ENCODE data around the gene LRWD1. TPM values are rescaled to one million over a fixed set of nuclear protein-coding genes. Genes with fewer than 3 reads are reported as not detected.
"Not testable (repeated sequence)": the region's sequence is repeated elsewhere in the genome, so short reads cannot be mapped to it uniquely, and the experiment has no call there.

Gene LRWD1
- total RNA-seq, 3 donors from 2014 or later, result 7.4 to 20.6 (median 11.6) TPM

DNA sequence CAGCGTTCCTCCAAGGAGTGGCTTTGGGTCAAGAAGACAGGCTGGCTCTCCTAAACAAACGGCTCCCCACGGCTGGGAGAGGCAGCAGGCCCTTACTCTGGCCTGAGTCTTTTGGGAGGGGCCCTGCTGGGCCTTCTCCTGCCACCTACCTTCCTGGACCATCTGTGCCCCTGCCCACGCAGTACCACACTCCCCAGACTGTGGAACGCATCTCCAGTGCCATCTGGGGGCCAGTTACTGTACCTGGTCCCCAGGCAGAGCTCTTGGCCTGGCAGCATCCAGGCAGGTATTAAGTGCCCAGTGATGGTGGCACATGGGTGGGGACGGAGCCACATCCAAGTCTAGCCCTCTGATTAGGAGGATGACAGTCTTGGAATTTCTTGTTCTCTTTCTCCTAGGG is 14.5 kb upstream of the LRWD1 start:
- Histone ChIP-seq H3K36me3 (no peaks in the 10 kb centered on the region), H3K9me3 (no peaks in the 10 kb centered on the region), H3K4me3 (no peak overlapping the region), H3K4me1 (no peaks in the 10 kb centered on the region), H3K27me3 (no peaks in the 10 kb centered on the region), H3K27ac (no peak overlapping the region)
- TF ChIP-seq, protein P1, sequence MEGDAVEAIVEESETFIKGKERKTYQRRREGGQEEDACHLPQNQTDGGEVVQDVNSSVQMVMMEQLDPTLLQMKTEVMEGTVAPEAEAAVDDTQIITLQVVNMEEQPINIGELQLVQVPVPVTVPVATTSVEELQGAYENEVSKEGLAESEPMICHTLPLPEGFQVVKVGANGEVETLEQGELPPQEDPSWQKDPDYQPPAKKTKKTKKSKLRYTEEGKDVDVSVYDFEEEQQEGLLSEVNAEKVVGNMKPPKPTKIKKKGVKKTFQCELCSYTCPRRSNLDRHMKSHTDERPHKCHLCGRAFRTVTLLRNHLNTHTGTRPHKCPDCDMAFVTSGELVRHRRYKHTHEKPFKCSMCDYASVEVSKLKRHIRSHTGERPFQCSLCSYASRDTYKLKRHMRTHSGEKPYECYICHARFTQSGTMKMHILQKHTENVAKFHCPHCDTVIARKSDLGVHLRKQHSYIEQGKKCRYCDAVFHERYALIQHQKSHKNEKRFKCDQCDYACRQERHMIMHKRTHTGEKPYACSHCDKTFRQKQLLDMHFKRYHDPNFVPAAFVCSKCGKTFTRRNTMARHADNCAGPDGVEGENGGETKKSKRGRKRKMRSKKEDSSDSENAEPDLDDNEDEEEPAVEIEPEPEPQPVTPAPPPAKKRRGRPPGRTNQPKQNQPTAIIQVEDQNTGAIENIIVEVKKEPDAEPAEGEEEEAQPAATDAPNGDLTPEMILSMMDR (IDR thresholded peaks at IDR 0.05), result no peak
- TF ChIP-seq POLR2A (IDR thresholded peaks at IDR 0.05) (no peak), POLR2AphosphoS5 (IDR thresholded peaks at IDR 0.05) (no peak)
- intact Hi-C loops (cut with DNase I; ENCODE audit: low total_unique reads), result no loop called here
- DNase-seq (ENCODE audit: low spot score in 2 of 2), result no peak

DNA sequence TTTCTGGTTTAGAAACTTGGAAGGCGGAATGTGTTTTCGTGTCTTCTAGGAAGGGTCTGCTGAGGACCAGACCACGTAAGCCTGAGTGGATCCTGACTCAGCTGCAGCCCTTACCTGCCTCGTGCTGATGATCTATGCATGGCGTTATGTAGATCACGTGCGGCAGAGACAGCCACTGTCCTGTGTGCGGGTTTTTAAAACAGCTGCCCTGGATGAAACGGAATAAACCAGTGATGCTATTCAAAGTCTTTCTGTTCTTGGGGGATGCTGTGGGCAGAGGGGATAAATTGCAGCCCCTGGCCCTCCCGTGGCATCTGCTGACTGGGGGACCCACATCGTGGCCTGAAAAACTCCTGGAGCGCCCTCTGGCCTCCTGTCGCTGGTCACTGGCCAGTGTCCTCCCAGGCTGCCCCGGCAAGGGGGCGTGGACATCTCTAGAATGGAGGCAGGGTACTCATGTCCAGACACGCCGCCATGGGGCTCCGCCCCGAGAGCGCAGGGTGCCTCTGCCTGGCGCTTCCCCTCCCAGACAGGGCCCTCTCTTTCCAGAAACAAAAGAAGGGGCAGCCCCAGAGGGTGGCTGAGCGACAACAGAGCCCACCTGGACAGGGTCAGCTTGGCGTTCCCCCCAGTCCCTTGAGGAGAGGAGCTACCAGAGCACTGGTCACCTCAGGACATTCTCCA is 13.3 kb upstream of the LRWD1 start:
- TF ChIP-seq, protein P1 (IDR thresholded peaks at IDR 0.05), result no peak
- TF ChIP-seq POLR2A (IDR thresholded peaks at IDR 0.05) (no peak), POLR2AphosphoS5 (IDR thresholded peaks at IDR 0.05) (no peak)
- intact Hi-C loops (cut with DNase I; ENCODE audit: low total_unique reads), result no loop called here
- no peak overlapping the region for H3K4me3 ChIP-seq
- H3K36me3 ChIP-seq, result no peaks in the 10 kb centered on the region
- no peak for DNase-seq (ENCODE audit: low spot score in 2 of 2)
- H3K9me3 ChIP-seq, result no peaks in the 10 kb centered on the region
- H3K27ac ChIP-seq, result no peak overlapping the region
- no peaks in the 10 kb centered on the region for H3K4me1 ChIP-seq
- H3K27me3 ChIP-seq, result no peaks in the 10 kb centered on the region

GRCh38 chr7:102452451-102452850 is 12.3 kb upstream of the LRWD1 start:
- TF ChIP-seq POLR2A (IDR thresholded peaks at IDR 0.05), result no peak
- no peak for TF ChIP-seq POLR2AphosphoS5 (IDR thresholded peaks at IDR 0.05)
- TF ChIP-seq, protein P1 (IDR thresholded peaks at IDR 0.05), result no peak

GRCh38 chr7:102453319-102453718 is 11.5 kb upstream of the LRWD1 start:
- no peaks in the 10 kb centered on the region for H3K27me3 ChIP-seq
- no peak for DNase-seq (ENCODE audit: low spot score in 2 of 2)
- no peaks in the 10 kb centered on the region for H3K4me1 ChIP-seq
- H3K9me3 ChIP-seq, result no peaks in the 10 kb centered on the region
- TF ChIP-seq POLR2AphosphoS5 (IDR thresholded peaks at IDR 0.05) (no peak), POLR2A (IDR thresholded peaks at IDR 0.05) (no peak)
- TF ChIP-seq, protein P1 (IDR thresholded peaks at IDR 0.05), result no peak
- intact Hi-C loops (cut with DNase I; ENCODE audit: low total_unique reads), result no loop called here
- no peaks in the 10 kb centered on the region for H3K36me3 ChIP-seq
- no peak overlapping the region for H3K27ac ChIP-seq
- H3K4me3 ChIP-seq, result no peak overlapping the region

More at GRCh38 chr7:102452451-102452850, 12.3 kb upstream of the LRWD1 start:
- H3K4me1 ChIP-seq, result no peaks in the 10 kb centered on the region
- no peak overlapping the region for H3K4me3 ChIP-seq
- intact Hi-C loops (cut with DNase I; ENCODE audit: low total_unique reads), result no loop called here
- H3K27me3 ChIP-seq, result no peaks in the 10 kb centered on the region
- H3K27ac ChIP-seq, result no peak overlapping the region
- H3K36me3 ChIP-seq, result no peaks in the 10 kb centered on the region
- no peaks in the 10 kb centered on the region for H3K9me3 ChIP-seq
- no peak for DNase-seq (ENCODE audit: low spot score in 2 of 2)

GRCh38 chr7:102454468-102454867 is 10.3 kb upstream of the LRWD1 start:
- TF ChIP-seq POLR2A (IDR thresholded peaks at IDR 0.05) (no peak), POLR2AphosphoS5 (IDR thresholded peaks at IDR 0.05) (no peak)
- TF ChIP-seq, protein P1 (IDR thresholded peaks at IDR 0.05), result no peak
- Histone ChIP-seq H3K27me3 (no peaks in the 10 kb centered on the region), H3K9me3 (no peaks in the 10 kb centered on the region), H3K27ac (no peak overlapping the region), H3K4me3 (no peak overlapping the region), H3K36me3 (no peaks in the 10 kb centered on the region), H3K4me1 (no peaks in the 10 kb centered on the region)
- no peak for DNase-seq (ENCODE audit: low spot score in 2 of 2)
- intact Hi-C loops (cut with DNase I; ENCODE audit: low total_unique reads), result no loop called here

- H3K4me1 ChIP-seq; intact Hi-C loops (cut with DNase I; ENCODE audit: low total_unique reads); H3K27me3 ChIP-seq; H3K27ac ChIP-seq; DNase-seq (ENCODE audit: low spot score in 2 of 2); H3K4me3 ChIP-seq; H3K36me3 ChIP-seq; H3K9me3 ChIP-seq: not testable (repeated sequence)
Observed at GRCh38 chr7:102454932-102455331, 9.9 kb upstream of the LRWD1 start.
